H4 (cell line): ENCODE measurements around the gene SULT6B1. TPM values are rescaled to one million over a fixed set of nuclear protein-coding genes. Genes with fewer than 3 reads are reported as not detected.
A peak's percentile ranks its signal among the peaks of the same experiment; 100 is the strongest.
"Not testable (repeated sequence)": the region's sequence is repeated elsewhere in the genome, so short reads cannot be mapped to it uniquely, and the experiment has no call there.

Experiments used
- DNase-seq: peaks from one replicate; pipeline ENCODE4 v3.0.0-alpha.2; 2015; ENCODE audit warnings: low spot score
- total RNA-seq: library from RNA; depleted of rRNA; stranded (reverse); fragments of >200 nt; shearing (Covaris generic); gene quantifications from 2 replicates; pipeline ENCODE4 v1.2.3, GENCODE V29; 2014

SULT6B1 gene
- total RNA-seq, 1 experiment from 2014 or later = 0.66 TPM

GRCh38 chr2:37196320-37197195, 8.1 kb upstream of the SULT6B1 start, which contains the start of gene CEBPZOS:
Gene CEBPZOS (plus strand): TSS chr2:37196496. CDS start chr2:37199705, 3,209 bp downstream.
- no peak for DNase-seq

- not testable (repeated sequence) for DNase-seq
Measured at GRCh38 chr2:37195862-37196319, 7.4 kb upstream of the SULT6B1 start.

GRCh38 chr2:37192551-37192950, 4.1 kb upstream of the SULT6B1 start:
- no peak for DNase-seq

GRCh38 chr2:37191747-37192146, 3.3 kb upstream of the SULT6B1 start:
- no peak for DNase-seq

- DNase-seq = no peak
Measured at GRCh38 chr2:37191253-37191652, 2.8 kb upstream of the SULT6B1 start.

GRCh38 chr2:37190290-37190689, 1.8 kb upstream of the SULT6B1 start:
- DNase-seq = no peak

- peak; percentile 40 for DNase-seq
Measured at GRCh38 chr2:37189452-37190153, 1.1 kb upstream of the SULT6B1 start.

- no peak for DNase-seq
Measured at GRCh38 chr2:37181726-37182684, 6.5 kb downstream of the SULT6B1 start.

GRCh38 chr2:37180640-37181039, 7.8 kb downstream of the SULT6B1 start:
- no peak for DNase-seq

- DNase-seq = no peak
Measured at GRCh38 chr2:37180006-37180639, 8.3 kb downstream of the SULT6B1 start.

- no peak for DNase-seq
Measured at GRCh38 chr2:37173741-37174140, 14.7 kb downstream of the SULT6B1 start.

- no peak for DNase-seq
Measured at GRCh38 chr2:37171624-37171950, 16.9 kb downstream of the SULT6B1 start.

GRCh38 chr2:37168217-37168981, 20.1 kb downstream of the SULT6B1 start:
- no peak for DNase-seq

- DNase-seq = no peak
Measured at GRCh38 chr2:37167636-37168180, 20.8 kb downstream of the SULT6B1 start.

GRCh38 chr2:37164757-37165156, 23.7 kb downstream of the SULT6B1 start:
- no peak for DNase-seq

GRCh38 chr2:37156857-37157714, 31.4 kb downstream of the SULT6B1 start, which contains the start of gene EIF2AK2:
Gene EIF2AK2 (minus strand): TSS chr2:37156980. CDS start chr2:37147806, 9,174 bp downstream.
- peak; percentile 56 for DNase-seq

GRCh38 chr2:37156071-37156856, 32.2 kb downstream of the SULT6B1 start:
- no peak for DNase-seq

GRCh38 chr2:37154785-37155184, 33.7 kb downstream of the SULT6B1 start:
- no peak for DNase-seq
